ENCODE data around the gene TMEM267.
"Not testable (repeated sequence)": the region's sequence is repeated elsewhere in the genome, so short reads cannot be mapped to it uniquely, and the experiment has no call there.

GRCh38 chr5:43511062-43511461 lies 27.4 kb upstream of the TMEM267 start:
- not testable (repeated sequence) for TF ChIP-seq EZH2 (IDR thresholded peaks at IDR 0.05; ENCODE audit: borderline replicate concordance, low read depth, low read length, severe bottlenecking); CTCF (IDR thresholded peaks at IDR 0.05; ENCODE audit: borderline replicate concordance, extremely low read depth, low read length, poor library complexity, severe bottlenecking)

Measured in DND-41 (cell line).